CD4-positive, alpha-beta memory T cell (primary cell): ENCODE measurements around the gene COQ4. TPM values are rescaled to one million over a fixed set of nuclear protein-coding genes. Genes with fewer than 3 reads are reported as not detected.

Experiments used
- CTCF ChIA-PET: fragments of 350-600 bp; sonication (Branson Sonifier 250); formaldehyde crosslinking; loops from one replicate; lab custom pipeline; 2021; ENCODE audit warnings: inconsistent platforms; ENCODE audit not compliant: partially characterized antibody; lab: Charles Lee
- POLR2A ChIA-PET: fragments of 350-600 bp; sonication (Branson Sonifier 250); formaldehyde crosslinking; loops from one replicate; lab custom pipeline; 2021; ENCODE audit not compliant: partially characterized antibody; lab: Charles Lee
- DNase-seq, 5 donors: peaks; one replicate each; pipeline versions ENCODE4 v3.0.0 to v3.0.0-alpha.2; 2020 to 2022; ENCODE audit warnings: mixed read lengths in 1 of 5
- H3K27ac ChIP-seq: one replicate; pipeline ENCODE4 v1.7.0; 2013; ENCODE audit warnings: low read depth, low read length
- H3K27me3 ChIP-seq: 2 replicates; pipeline ENCODE4 v1.7.0; 2013; ENCODE audit warnings: mild to moderate bottlenecking, low read length, moderate library complexity; ENCODE audit not compliant: insufficient read depth
- H3K36me3 ChIP-seq: 2 replicates; pipeline ENCODE4 v1.7.0; 2013; ENCODE audit warnings: mild to moderate bottlenecking, low read length, moderate library complexity; ENCODE audit not compliant: insufficient read depth
- H3K4me1 ChIP-seq: 2 replicates; pipeline ENCODE4 v1.7.0; 2013; ENCODE audit warnings: mild to moderate bottlenecking, low read length, moderate library complexity; ENCODE audit not compliant: insufficient read depth
- H3K4me3 ChIP-seq, 2 donors: one replicate each; pipeline ENCODE4 v1.7.0; 2013; ENCODE audit warnings: low read length in 2 of 2, mild to moderate bottlenecking in 1 of 2
- H3K9me3 ChIP-seq, 2 donors: one replicate each; pipeline ENCODE4 v1.7.0; 2013; ENCODE audit warnings: low read length in 2 of 2, control low read depth in 1 of 2; ENCODE audit not compliant: control insufficient read depth in 1 of 2
- H3K27ac Mint-ChIP-seq, 7 donors: one replicate each; pipeline ENCODE4 v1.8.0; 2020 to 2021; ENCODE audit warnings: mixed read lengths in 7 of 7, mild to moderate bottlenecking in 6 of 7, inconsistent platforms in 3 of 7, moderate library complexity in 3 of 7
- H3K27me3 Mint-ChIP-seq, 2 donors: one replicate each; pipeline ENCODE4 v1.8.0; 2020 to 2021; ENCODE audit warnings: mixed read lengths in 2 of 2
- H3K36me3 Mint-ChIP-seq, 2 donors: one replicate each; pipeline ENCODE4 v1.8.0; 2020 to 2021; ENCODE audit warnings: mixed read lengths in 2 of 2, inconsistent platforms in 1 of 2, mild to moderate bottlenecking in 1 of 2
- H3K4me1 Mint-ChIP-seq, 4 donors: one replicate each; pipeline ENCODE4 v1.8.0; 2020 to 2021; ENCODE audit warnings: mixed read lengths in 4 of 4, mild to moderate bottlenecking in 1 of 4
- H3K4me3 Mint-ChIP-seq, 8 donors: one replicate each; pipeline ENCODE4 v1.8.0; 2020 to 2021; ENCODE audit warnings: mixed read lengths in 8 of 8, mild to moderate bottlenecking in 7 of 8, moderate library complexity in 6 of 8, inconsistent platforms in 3 of 8
- H3K9me3 Mint-ChIP-seq, 8 donors: one replicate each; pipeline ENCODE4 v1.8.0; 2020 to 2021; ENCODE audit warnings: mixed read lengths in 8 of 8, mild to moderate bottlenecking in 5 of 8, inconsistent platforms in 3 of 8, moderate library complexity in 1 of 8
- intact Hi-C: fragments of 100-400 bp; cut with micrococcal nuclease; formaldehyde crosslinking; loops from one replicate; pipeline ENCODE4 v1.15.1; 2023
- polyA plus RNA-seq, 2 donors: library from polyadenylated mRNA; unstranded; fragments of 300-500 nt; fragmentation: Illumina TruSeq; gene quantifications; one replicate each; pipeline ENCODE4 v1.2.3, GENCODE V29; 2021
- total RNA-seq, 2 experiments: library from RNA; stranded (reverse); gene quantifications; one replicate each; pipeline ENCODE4 v1.2.3, GENCODE V29; 2021

Gene COQ4
- total and polyA plus RNA-seq, 4 experiments from 2014 or later = 34.8 to 51.3 (median 46.3) TPM

GRCh38 chr9:128361986-128362646 lies 39.5 kb downstream of the COQ4 start:
- H3K4me3 Mint-ChIP-seq = peak overlapping the region; percentile 80 to 88 (median 85)
- no peaks in the 10 kb centered on the region for H3K9me3 Mint-ChIP-seq
- Histone ChIP-seq H3K4me3 (peak overlapping the region; percentile 47 to 55), H3K36me3 (no peaks in the 10 kb centered on the region), H3K4me1 (peaks cover 19% of the 10 kb centered on the region), H3K27ac (peak overlapping the region; percentile 36), H3K9me3 (no peaks in the 10 kb centered on the region), H3K27me3 (no peaks in the 10 kb centered on the region)
- peaks cover 2 to 18% (median 8%) of the 10 kb centered on the region in 4 donors for H3K4me1 Mint-ChIP-seq
- POLR2A ChIA-PET = interaction anchor here (0.7 to 3.2 kb wide), 8 partner anchors 9 to 456 kb away, joined by 3 to 41 read pairs (median 4); partner anchors contain the start of genes CERCAM, COQ4, ENDOG and URM1
- no peaks in the 10 kb centered on the region for H3K36me3 Mint-ChIP-seq
- CTCF ChIA-PET = interaction anchor here (0.6 to 3.4 kb wide), 35 partner anchors 9 to 566 kb away, joined by 3 to 54 read pairs (median 4); partner anchors contain the start of genes GLE1, ODF2, SLC27A4 and URM1
- H3K27ac Mint-ChIP-seq = peak overlapping the region; percentile 62 to 93 (median 81)
- intact Hi-C loops = loop anchor here (1.0 to 10.0 kb wide), 5 partner anchors 9 to 143 kb away; partner anchors contain the start of genes CERCAM, GLE1 and URM1
- peak; percentile 64 to 75 (median 67) for DNase-seq
- H3K27me3 Mint-ChIP-seq = peaks cover 2% of the 10 kb centered on the region in 2 donors

- POLR2A ChIA-PET = interaction anchor here (1.2 to 3.2 kb wide), 6 partner anchors 8 to 455 kb away, joined by 3 to 41 read pairs (median 5); partner anchors contain the start of genes COQ4, ENDOG and URM1
- Histone ChIP-seq H3K27ac (no peak overlapping the region), H3K9me3 (no peaks in the 10 kb centered on the region), H3K4me3 (no peak overlapping the region), H3K4me1 (peaks cover 19% of the 10 kb centered on the region), H3K36me3 (no peaks in the 10 kb centered on the region), H3K27me3 (no peaks in the 10 kb centered on the region)
- H3K4me3 Mint-ChIP-seq = peak overlapping the region in 2 of 8 donors; percentile 3 to 16
- no peaks in the 10 kb centered on the region for H3K9me3 Mint-ChIP-seq
- H3K27me3 Mint-ChIP-seq = peaks cover 2 to 4% of the 10 kb centered on the region in 2 donors
- no peak overlapping the region for H3K27ac Mint-ChIP-seq
- intact Hi-C loops = loop anchor here (1.0 to 10.0 kb wide), 5 partner anchors 9 to 142 kb away; partner anchors contain the start of genes CERCAM, GLE1 and URM1
- DNase-seq = no peak
- peaks cover 2 to 18% (median 8%) of the 10 kb centered on the region in 4 donors for H3K4me1 Mint-ChIP-seq
- H3K36me3 Mint-ChIP-seq = no peaks in the 10 kb centered on the region
- CTCF ChIA-PET = interaction anchor here (0.6 to 3.4 kb wide), 32 partner anchors 8 to 566 kb away, joined by 3 to 54 read pairs (median 4); partner anchors contain the start of genes GLE1, ODF2, SLC27A4 and URM1
These were observed 40.1 kb downstream of the COQ4 start for GRCh38 chr9:128362774-128363173.

GRCh38 chr9:128365525-128365924 lies 42.9 kb downstream of the COQ4 start:
- Mint-ChIP-seq H3K27ac (peak overlapping the region in 1 of 7 donors; percentile 68), H3K4me3 (no peak overlapping the region), H3K9me3 (no peaks in the 10 kb centered on the region), H3K4me1 (peaks cover 4 to 24% (median 13%) of the 10 kb centered on the region in 4 donors), H3K36me3 (no peaks in the 10 kb centered on the region), H3K27me3 (peaks cover 2 to 4% of the 10 kb centered on the region in 2 donors)
- Histone ChIP-seq H3K27me3 (no peaks in the 10 kb centered on the region), H3K27ac (no peak overlapping the region), H3K4me1 (peaks cover 24% of the 10 kb centered on the region), H3K36me3 (no peaks in the 10 kb centered on the region), H3K9me3 (no peaks in the 10 kb centered on the region), H3K4me3 (no peak overlapping the region)
- DNase-seq = no peak
- POLR2A ChIA-PET = no interaction called here
- CTCF ChIA-PET = no interaction called here
- intact Hi-C loops = loop anchor here (10.0 kb wide), 1 partner anchor 139 kb away; the partner anchor contains the start of gene GLE1

- Mint-ChIP-seq H3K9me3 (peaks cover 0 to 2% (median 0%) of the 10 kb centered on the region in 8 donors), H3K4me1 (peaks cover 20 to 41% (median 28%) of the 10 kb centered on the region in 4 donors), H3K4me3 (peak overlapping the region in 2 of 8 donors; percentile 9 to 27), H3K36me3 (peaks cover 9 to 23% of the 10 kb centered on the region in 2 donors), H3K27ac (peak overlapping the region in 1 of 7 donors; percentile 53), H3K27me3 (peaks cover 2 to 4% of the 10 kb centered on the region in 2 donors)
- no peak for DNase-seq
- ChIA-PET POLR2A (interaction anchor here (3.7 kb wide), 1 partner anchor 8 kb away, joined by 41 read pairs; no protein-coding TSS in a partner anchor), CTCF (interaction anchor here (1.2 to 4.3 kb wide), 2 partner anchors 8 to 54 kb away, joined by 3 to 54 read pairs; no protein-coding TSS in a partner anchor)
- Histone ChIP-seq H3K4me3 (no peak overlapping the region), H3K9me3 (no peaks in the 10 kb centered on the region), H3K27ac (no peak overlapping the region), H3K36me3 (peaks cover 10% of the 10 kb centered on the region), H3K27me3 (no peaks in the 10 kb centered on the region), H3K4me1 (peaks cover 28% of the 10 kb centered on the region)
- intact Hi-C loops = loop anchor here (10.0 kb wide), 1 partner anchor 136 kb away; the partner anchor contains the start of gene GLE1
These were observed 46.5 kb downstream of the COQ4 start for GRCh38 chr9:128369024-128369706.

- CTCF ChIA-PET = interaction anchor here (0.9 to 4.3 kb wide), 6 partner anchors 9 to 115 kb away, joined by 3 to 54 read pairs (median 4); no protein-coding TSS in a partner anchor
- no peaks in the 10 kb centered on the region for H3K9me3 ChIP-seq
These were observed 47.7 kb downstream of the COQ4 start for GRCh38 chr9:128370367-128370751.

More at GRCh38 chr9:128370367-128370751, 47.7 kb downstream of the COQ4 start:
- Histone ChIP-seq H3K4me1 (peaks cover 20% of the 10 kb centered on the region), H3K27me3 (no peaks in the 10 kb centered on the region), H3K4me3 (peak overlapping the region; percentile 88 to 95), H3K36me3 (peaks cover 11% of the 10 kb centered on the region), H3K27ac (peak overlapping the region; percentile 91)
- Mint-ChIP-seq H3K36me3 (peaks cover 9 to 27% of the 10 kb centered on the region in 2 donors), H3K27ac (peak overlapping the region; percentile 97 to 99 (median 98)), H3K9me3 (peaks cover 0 to 2% (median 0%) of the 10 kb centered on the region in 8 donors), H3K4me3 (peak overlapping the region; percentile 95 to 98 (median 96)), H3K27me3 (peaks cover 2 to 4% of the 10 kb centered on the region in 2 donors), H3K4me1 (peaks cover 22 to 38% (median 29%) of the 10 kb centered on the region in 4 donors)
- POLR2A ChIA-PET = interaction anchor here (0.8 to 3.7 kb wide), 12 partner anchors 9 to 658 kb away, joined by 3 to 41 read pairs (median 6); partner anchors contain the start of genes GLE1, SH3GLB2, SLC27A4 and SPTAN1
- intact Hi-C loops = loop anchor here (2.0 to 10.0 kb wide), 3 partner anchors 182 to 404 kb away; partner anchors contain the start of genes NAIF1, SPTAN1 and ZER1
- no peak for DNase-seq
